ENCODE data around the gene KIF5B. TPM values are rescaled to one million over a fixed set of nuclear protein-coding genes. Genes with fewer than 3 reads are reported as not detected.

The KIF5B gene
- total and polyA plus RNA-seq, 9 of the 15 experiments (the other 6 are each of a cell fraction or from before 2014, with no cell fraction given), result 24.4 to 94.4 (median 68.9) TPM

- TF ChIP-seq RBM22 (IDR thresholded peaks at IDR 0.05; ENCODE audit: low read depth, low read length, poor library complexity, severe bottlenecking) (no peak), BACH1 (tag; IDR thresholded peaks at IDR 0.05) (no peak), MCM7 (IDR thresholded peaks at IDR 0.05) (no peak), NR2F6 (CRISPR knock-in tag; IDR thresholded peaks at IDR 0.05) (no peak), SAFB (IDR thresholded peaks at IDR 0.05; ENCODE audit: borderline replicate concordance, low read depth, low read length) (no peak), FOXK2 (conservative IDR thresholded peaks at IDR 0.05 in 1 of 2, IDR thresholded peaks at IDR 0.05 in 1 of 2; ENCODE audit: low read depth in 2 of 2) (no peak)
Observed at GRCh38 chr10:32084185-32084851, 28.1 kb upstream of the KIF5B start (continued).

- Histone ChIP-seq H3K4me1 (replicated peaks in 1 of 2; ENCODE audit: control insufficient read depth in 2 of 2, insufficient read depth in 2 of 2, low read length in 2 of 2) (no peaks in the 10 kb centered on the region), H3K9ac (ENCODE audit: insufficient read depth in 1 of 2, low read depth in 2 of 2, low read length in 2 of 2) (no peak overlapping the region), H3K9me3 (replicated peaks; ENCODE audit: control insufficient read depth, insufficient read depth, low read depth, low read length) (no peaks in the 10 kb centered on the region), H3K4me3 (no peak overlapping the region), H3K4me2 (ENCODE audit: insufficient read depth, low read length) (no peak overlapping the region), H3K79me2 (ENCODE audit: control insufficient read depth, insufficient read depth, low read length) (no peaks in the 10 kb centered on the region), H3K36me3 (ENCODE audit: control insufficient read depth, insufficient read depth, low read length) (no peaks in the 10 kb centered on the region), H4K20me1 (replicated peaks; ENCODE audit: control insufficient read depth, insufficient read depth, low read length) (no peaks in the 10 kb centered on the region), H2AFZ (ENCODE audit: low read depth, low read length) (no peak overlapping the region), H3K27ac (ENCODE audit: extremely low read depth, low read depth, low read length) (no peak overlapping the region), H3K9me1 (ENCODE audit: control insufficient read depth, insufficient read depth, low read length) (no peaks in the 10 kb centered on the region), H3K27me3 (ENCODE audit: control insufficient read depth in 2 of 2, insufficient read depth in 2 of 2, low read length in 2 of 2) (peaks cover 14 to 26% of the 10 kb centered on the region in 2 experiments; a peak in 4 of 5 replicates)
- DNase-seq (ENCODE audit: extremely low read depth in 1 of 4, low spot score in 3 of 4) (no peak), FAIRE-seq (no peak), ATAC-seq (no peak)
- in situ Hi-C loops (cut with MboI) (no loop called here), intact Hi-C loops (cut with micrococcal nuclease) (no loop called here)
- BruUV-seq (replicated peaks), result no TSS peak
- under 1% methylated on average over 6 of the region's 6 CpGs for WGBS (ENCODE audit: insufficient coverage, low coverage, missing lambda C conversion rate)
- POLR2A ChIA-PET, result interaction anchor here (0.6 kb wide), 1 partner anchor 1858 kb away, joined by 3 read pairs; no protein-coding TSS in a partner anchor
- CTCF ChIA-PET (ENCODE audit: low intra/inter-chr PET ratio), result no interaction called here
- TF ChIP-seq GMEB1 (CRISPR knock-in tag; IDR thresholded peaks at IDR 0.05), result no peak
- peak; percentile 42 for TF ChIP-seq RFX1 (IDR thresholded peaks at IDR 0.05)
Observed at GRCh38 chr10:32077896-32078485, 21.8 kb upstream of the KIF5B start.

Data from K562 (cell line).